ENCODE measurements around the gene PLCZ1.
"Not testable (repeated sequence)": the region's sequence is repeated elsewhere in the genome, so short reads cannot be mapped to it uniquely, and the experiment has no call there.

Gene PLCZ1, protein sequence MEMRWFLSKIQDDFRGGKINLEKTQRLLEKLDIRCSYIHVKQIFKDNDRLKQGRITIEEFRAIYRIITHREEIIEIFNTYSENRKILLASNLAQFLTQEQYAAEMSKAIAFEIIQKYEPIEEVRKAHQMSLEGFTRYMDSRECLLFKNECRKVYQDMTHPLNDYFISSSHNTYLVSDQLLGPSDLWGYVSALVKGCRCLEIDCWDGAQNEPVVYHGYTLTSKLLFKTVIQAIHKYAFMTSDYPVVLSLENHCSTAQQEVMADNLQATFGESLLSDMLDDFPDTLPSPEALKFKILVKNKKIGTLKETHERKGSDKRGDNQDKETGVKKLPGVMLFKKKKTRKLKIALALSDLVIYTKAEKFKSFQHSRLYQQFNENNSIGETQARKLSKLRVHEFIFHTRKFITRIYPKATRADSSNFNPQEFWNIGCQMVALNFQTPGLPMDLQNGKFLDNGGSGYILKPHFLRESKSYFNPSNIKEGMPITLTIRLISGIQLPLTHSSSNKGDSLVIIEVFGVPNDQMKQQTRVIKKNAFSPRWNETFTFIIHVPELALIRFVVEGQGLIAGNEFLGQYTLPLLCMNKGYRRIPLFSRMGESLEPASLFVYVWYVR

DNA sequence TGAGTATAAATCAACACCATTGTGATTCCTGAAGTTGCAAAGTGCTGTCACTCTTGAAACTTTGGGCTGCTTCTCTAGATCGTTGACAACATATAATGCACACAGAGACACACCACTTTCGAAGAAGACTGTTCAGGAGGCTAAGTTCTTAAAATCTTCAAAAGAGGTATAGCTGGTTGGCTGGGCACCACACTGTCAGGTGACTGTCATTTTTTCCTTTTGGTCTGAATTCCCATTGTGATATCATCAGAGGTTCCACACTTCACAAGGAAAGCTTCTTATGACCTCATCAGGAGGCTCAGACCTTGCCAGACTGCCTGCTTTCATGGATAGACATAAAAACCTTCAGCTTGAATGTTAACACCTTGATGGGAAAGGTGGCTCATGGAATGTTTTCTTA is at the start of gene PLCZ1, which contains the start of gene CAPZA3:
PLCZ1 (minus strand) TSS at position 194 of the 400 bp plus-strand sequence. CDS start 641 bp downstream, outside the sequence.
CAPZA3 (plus strand) TSS at position 301 of the 400 bp plus-strand sequence. CDS start 150 bp downstream, outside the sequence.
- DNase-seq: no peak

GRCh38 chr12:18785465-18785864 is 47.7 kb upstream of the PLCZ1 start:
- not testable (repeated sequence) for DNase-seq

DNA sequence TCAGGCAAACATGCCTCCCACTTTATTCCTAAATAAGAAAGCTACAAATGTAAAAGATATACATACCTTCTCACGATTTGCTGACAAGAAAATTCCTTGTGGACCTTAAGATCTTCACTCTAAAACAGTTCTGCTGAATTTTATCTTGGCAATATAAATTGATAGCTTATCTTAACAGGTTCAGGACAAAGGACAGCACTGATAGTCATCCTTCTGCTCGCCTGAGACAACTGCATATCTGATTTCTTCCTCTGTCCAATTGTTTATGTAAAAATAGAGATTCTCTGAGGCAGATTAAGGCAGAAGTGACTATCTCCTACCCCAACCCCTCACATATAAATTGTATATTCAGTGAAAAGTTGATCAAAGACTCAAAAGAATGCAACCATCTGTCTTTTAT is 45.0 kb upstream of the PLCZ1 start:
- DNase-seq: no peak

DNA sequence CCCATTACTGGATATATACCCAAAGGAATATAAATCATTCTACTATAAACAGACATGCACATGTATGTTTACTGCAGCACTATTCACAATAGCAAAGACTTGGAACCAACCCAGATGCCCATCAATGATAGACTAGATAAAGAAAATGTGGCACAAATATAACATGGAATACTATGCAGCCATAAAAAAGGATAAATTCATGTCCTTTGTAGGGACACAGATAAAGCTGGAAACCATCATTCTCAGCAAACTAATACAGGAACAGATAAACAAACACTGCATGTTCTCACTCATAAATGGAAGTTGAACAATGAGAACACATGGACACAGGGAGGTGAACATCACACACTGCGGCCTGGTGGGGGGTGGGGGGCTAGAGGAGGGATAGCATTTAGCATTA is 28.7 kb upstream of the PLCZ1 start:
- DNase-seq: not testable (repeated sequence)

GRCh38 chr12:18755341-18755740 is 17.5 kb upstream of the PLCZ1 start:
- DNase-seq: no peak

DNA sequence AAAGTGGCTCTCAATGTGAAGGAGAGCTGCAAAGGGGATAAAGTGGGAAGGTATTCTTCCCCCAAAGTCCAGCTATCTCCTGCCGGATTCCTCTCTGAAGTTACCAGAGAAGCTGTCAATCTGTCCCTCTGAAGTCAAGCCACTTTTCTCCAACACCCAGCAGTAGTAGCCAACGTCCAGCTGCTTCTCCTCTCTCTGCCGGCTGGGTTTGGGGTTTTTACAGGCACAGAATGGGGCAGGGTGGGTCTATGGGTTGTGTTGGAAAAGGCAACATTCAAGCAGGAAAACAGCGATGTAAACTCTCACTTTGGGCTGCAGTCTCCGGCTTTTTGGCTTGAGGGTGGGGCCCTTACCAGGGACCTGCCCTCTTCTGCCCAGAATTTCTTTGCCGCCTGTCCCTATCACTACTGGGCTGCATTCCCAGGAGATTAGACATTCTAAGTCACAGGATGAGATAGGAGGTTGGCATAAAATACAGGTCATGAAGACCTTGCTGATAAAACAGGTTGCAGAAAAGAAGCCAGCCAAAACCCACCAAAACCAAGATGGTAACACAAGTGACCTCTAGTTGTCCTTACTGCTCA is 16.4 kb upstream of the PLCZ1 start:
- no peak for DNase-seq

GRCh38 chr12:18753481-18754123 is 15.8 kb upstream of the PLCZ1 start:
- DNase-seq: no peak

DNA sequence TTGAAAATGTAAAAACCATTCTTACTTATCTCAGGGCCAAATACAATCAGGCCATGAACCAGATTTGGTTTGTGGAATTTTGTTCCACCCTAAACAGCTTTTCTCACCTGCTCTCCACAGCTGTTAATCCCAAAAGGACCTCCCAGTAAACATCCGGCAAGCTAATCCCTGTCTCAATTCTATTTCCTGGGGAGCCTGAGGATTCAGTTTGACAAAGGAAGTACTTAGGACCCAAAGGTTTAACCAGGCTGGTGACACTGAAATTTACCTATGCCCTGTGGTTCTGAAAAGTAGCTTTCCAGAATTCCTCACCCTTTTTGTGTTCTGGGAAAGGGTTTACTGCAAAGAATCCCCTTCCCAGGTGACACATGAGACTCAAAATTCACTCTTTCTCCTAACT is 15.1 kb upstream of the PLCZ1 start:
- no peak for DNase-seq

DNA sequence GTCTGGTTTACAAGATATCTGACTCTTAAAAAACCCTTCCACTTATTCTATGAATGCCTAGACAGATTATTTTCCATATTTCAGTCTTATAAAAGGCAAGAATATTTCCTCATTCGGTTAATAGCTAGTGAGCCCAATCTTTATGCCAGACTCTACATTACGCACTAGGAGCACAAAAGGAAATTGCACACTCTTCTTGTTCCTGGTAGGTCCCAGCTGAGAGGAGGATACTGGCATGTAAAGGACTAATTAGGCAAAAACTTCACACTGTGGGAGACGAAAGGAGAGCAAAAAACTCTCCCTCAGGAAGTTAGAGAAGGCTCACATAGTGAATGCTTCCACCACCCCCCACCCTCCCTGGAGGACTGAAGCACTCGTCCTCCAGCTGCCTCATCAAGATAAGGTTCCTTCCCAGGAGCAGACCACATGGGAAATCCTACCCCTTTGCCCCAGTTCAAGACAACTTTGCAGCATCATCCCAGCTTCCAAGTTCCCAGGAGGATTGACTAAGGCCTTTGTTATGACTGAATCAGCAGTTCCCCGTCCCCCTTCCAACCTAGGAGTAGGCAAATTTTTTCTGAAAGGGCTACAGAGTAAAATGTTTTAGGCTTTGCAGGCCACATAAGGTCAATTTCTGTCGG is 14.6 kb upstream of the PLCZ1 start:
- DNase-seq: no peak

GRCh38 chr12:18751866-18752265 is 14.1 kb upstream of the PLCZ1 start:
- DNase-seq: no peak

DNA sequence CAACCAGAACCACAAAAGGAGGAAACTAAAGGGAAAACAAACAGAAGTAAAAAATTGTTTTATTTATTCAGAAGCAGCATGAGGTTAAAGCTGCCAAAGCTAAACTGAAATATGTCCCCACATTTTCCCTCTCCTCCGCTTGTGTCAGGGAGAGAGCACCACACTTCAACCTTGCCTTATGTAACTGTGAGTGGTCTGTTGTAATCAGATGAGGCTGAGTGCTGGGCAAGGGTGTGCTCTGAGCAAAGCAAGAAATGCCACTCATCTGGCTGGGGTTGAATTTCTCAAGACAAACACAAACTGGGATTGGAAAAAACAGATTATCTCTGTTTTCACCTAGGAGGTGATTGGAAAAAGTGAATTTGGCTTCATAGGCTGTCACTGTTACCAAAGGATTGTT is 12.3 kb upstream of the PLCZ1 start:
- DNase-seq: no peak

- DNase-seq: no peak
These were observed 11.7 kb upstream of the PLCZ1 start for GRCh38 chr12:18749386-18749957.

GRCh38 chr12:18747895-18748294 is 10.1 kb upstream of the PLCZ1 start:
- DNase-seq: no peak

GRCh38 chr12:18731156-18731555 is 6.7 kb downstream of the PLCZ1 start:
- no peak for DNase-seq

GRCh38 chr12:18723752-18724151 is 14.1 kb downstream of the PLCZ1 start:
- DNase-seq: no peak

DNA sequence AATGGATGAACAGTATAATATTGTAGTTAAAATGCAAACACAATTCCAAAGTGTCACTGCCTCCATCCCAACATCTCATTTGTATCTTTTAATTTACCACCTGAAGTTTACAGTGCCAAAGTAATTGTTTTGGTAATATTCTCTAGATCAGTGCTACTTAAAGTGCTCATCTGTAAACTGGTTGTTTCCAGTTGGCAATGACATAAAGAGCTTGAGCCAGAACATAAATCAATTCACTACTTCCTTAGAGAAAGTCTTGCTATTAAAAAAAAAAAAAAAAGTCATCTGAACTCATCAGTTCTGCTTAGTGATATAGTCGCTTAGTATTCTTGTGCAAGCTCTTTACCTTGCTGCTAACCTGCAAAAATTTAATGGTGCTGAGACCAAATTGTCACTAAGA is 16.4 kb downstream of the PLCZ1 start:
- DNase-seq: no peak

DNA sequence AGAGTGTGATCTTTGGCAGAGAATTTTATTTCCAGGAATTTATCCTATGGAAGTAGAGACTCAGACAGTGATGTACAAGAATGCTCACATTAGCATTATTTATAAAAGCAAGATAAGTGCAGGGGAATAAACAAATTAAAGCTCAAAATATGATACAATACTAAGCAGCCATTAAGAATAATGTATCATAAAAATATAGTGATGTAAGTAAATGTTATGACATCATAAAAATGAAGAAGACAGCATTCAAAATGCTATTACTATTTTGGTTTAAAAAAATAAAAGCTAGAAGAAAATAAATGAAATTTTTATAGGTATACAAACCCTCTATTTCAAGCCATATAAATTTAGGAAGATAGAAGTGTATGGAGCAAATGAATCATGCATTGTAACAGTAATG is 17.1 kb downstream of the PLCZ1 start:
- no peak for DNase-seq

DNA sequence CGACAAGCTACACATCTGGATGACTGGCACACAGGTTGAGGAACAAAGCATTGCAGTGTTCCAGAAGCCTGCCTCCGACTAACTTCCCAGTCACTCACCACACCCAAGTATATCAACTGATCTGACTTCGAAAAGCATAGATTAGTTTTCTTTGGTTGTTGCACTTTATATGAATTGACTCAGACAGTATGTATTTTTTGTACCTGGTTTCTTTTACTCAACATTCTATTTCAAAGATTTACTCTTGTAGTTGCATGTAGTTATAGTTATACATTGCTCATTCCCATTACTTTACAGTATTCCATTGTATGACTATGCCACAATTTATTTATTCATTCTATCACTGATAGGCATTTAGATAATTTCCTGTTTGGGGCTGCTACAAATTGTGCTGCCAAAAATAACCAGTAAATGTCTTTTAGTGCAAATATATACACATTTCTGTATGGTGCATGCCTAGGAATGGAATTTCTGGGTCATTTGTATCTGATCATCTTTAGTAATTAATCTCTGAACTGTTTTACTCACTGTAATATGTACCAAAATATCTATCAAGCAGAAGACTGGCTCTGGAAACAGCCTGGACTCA is 17.8 kb downstream of the PLCZ1 start:
- DNase-seq: no peak

- no peak for DNase-seq
These were observed 19.4 kb downstream of the PLCZ1 start for GRCh38 chr12:18718462-18718861.

GRCh38 chr12:18716236-18716635 is 21.6 kb downstream of the PLCZ1 start:
- DNase-seq: no peak

- DNase-seq: no peak
These were observed 31.0 kb downstream of the PLCZ1 start for GRCh38 chr12:18706798-18707197.

DNA sequence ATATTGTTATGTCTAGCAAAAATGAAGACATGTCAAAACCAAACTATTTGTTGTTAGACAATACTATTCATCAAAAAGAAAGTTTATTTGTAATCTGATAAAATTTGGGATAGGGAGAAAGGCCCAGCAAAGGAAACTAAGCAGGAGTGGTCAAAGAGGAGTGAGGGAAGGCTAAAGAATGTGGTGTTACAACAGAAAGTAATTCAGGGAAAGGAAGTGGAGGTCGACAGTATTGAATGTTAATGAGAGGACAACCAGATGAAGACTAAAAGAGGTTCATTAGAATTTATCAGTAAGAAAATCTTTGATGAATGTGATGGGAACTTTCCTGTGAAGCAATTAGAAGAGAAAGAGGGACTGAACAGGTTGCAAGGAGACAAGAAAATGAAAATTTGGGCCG is 33.9 kb downstream of the PLCZ1 start:
- DNase-seq: no peak

Data from activated CD4-positive, alpha-beta T cell treated with anti-CD3 and anti-CD28 coated beads, Interleukin-10, Interleukin-2, amounts not matched to agents 100 ng/mL and 50 ng/mL, durations not matched to agents 16 hours and 8 hours (primary cell).